PC-3 (cell line): Measurements from ENCODE around the gene GJE1.

Source experiments
- CTCF ChIP-seq: fragments of 300-600 bp; sonication (generic); conservative IDR thresholded peaks from 2 replicates; pipeline ENCODE4 v1.5.1; 2017; ENCODE audit warnings: antibody characterized with exemption, low read depth, mild to moderate bottlenecking, low read length
- EZH2 ChIP-seq: fragments of 300-600 bp; sonication (generic); IDR thresholded peaks from one replicate; pipeline ENCODE4 v1.6.1; 2017; ENCODE audit warnings: antibody characterized with exemption, mild to moderate bottlenecking, low read length; ENCODE audit not compliant: unreplicated experiment
- EZH2phosphoT487 ChIP-seq: fragments of 300-600 bp; sonication (generic); IDR thresholded peaks from 2 replicates; pipeline ENCODE4 v1.6.1; 2018; ENCODE audit warnings: mild to moderate bottlenecking, antibody characterized with exemption, low read length, borderline replicate concordance

GRCh38 chr6:142173980-142174379 lies 41.3 kb downstream of the GJE1 start:
- TF ChIP-seq CTCF (no peak), EZH2phosphoT487 (no peak), EZH2 (no peak)
